ENCODE data around the gene MRTFB. TPM values are rescaled to one million over a fixed set of nuclear protein-coding genes. Genes with fewer than 3 reads are reported as not detected.

The MRTFB gene
- total and polyA plus RNA-seq, 2 of the 13 experiments (the other 11 are each of a cell fraction or from before 2014, with no cell fraction given), result 11.4 to 14.0 TPM

DNA sequence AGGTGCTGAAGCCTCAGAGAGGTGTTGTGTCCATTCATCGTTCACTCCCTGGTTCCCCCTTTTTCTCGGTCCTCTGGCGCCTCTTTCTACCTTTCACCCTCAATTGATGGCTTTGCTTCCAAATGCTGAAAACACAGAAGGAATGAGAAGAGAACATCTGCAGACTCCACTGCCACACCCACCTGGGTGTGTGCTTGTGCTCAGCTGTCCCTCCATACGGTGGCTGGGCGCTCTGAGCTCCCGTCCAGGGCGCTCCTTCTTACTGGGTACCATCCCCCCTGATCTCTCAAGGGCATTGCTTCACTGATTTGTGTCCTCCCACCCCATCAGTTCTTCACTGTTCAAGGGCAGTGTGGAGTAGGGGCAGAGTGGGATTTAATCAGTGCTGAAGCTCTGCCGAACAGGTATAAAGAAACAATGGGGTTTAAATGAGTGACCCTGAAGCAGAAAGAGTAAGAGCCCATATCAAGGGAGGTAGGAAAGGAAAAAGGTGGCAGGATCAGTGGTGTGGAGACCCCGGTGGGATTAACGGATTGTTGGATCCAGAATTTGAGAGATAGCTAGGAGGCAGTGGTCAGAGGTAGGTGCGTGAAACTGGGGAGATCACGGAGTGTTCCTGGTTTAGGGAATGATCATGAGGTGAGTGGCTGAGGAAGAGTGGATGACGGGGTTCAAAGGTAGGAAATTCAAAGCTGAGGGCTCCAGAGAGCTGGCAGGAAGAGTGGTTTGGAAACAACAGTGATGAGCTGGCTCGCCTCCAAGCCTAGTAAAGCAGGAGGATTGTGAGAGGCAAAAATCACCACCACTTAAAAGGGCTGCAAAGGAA, 40.8 kb downstream of the MRTFB start (continued):
- TF ChIP-seq, protein P1, sequence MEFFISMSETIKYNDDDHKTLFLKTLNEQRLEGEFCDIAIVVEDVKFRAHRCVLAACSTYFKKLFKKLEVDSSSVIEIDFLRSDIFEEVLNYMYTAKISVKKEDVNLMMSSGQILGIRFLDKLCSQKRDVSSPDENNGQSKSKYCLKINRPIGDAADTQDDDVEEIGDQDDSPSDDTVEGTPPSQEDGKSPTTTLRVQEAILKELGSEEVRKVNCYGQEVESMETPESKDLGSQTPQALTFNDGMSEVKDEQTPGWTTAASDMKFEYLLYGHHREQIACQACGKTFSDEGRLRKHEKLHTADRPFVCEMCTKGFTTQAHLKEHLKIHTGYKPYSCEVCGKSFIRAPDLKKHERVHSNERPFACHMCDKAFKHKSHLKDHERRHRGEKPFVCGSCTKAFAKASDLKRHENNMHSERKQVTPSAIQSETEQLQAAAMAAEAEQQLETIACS (CRISPR knock-in tag; IDR thresholded peaks at IDR 0.05), result no peak
- no peak for TF ChIP-seq NKX3-1 (CRISPR knock-in tag; IDR thresholded peaks at IDR 0.05)
- TF ChIP-seq ZNF790 (CRISPR knock-in tag; IDR thresholded peaks at IDR 0.05; ENCODE audit: borderline replicate concordance), result no peak
- no peak for TF ChIP-seq RBM22 (optimal IDR thresholded peaks at IDR 0.05; ENCODE audit: low read length)
- TF ChIP-seq U2AF1 (optimal IDR thresholded peaks at IDR 0.05; ENCODE audit: low read depth, low read length), result no peak
- TF ChIP-seq SMC3 (IDR thresholded peaks at IDR 0.05; ENCODE audit: low read length), result peak; percentile 26
- no peak for TF ChIP-seq RFX1 (IDR thresholded peaks at IDR 0.05)
- no peak for TF ChIP-seq KLF16 (CRISPR knock-in tag; IDR thresholded peaks at IDR 0.05)
- TF ChIP-seq ZNF101 (CRISPR knock-in tag; IDR thresholded peaks at IDR 0.05; ENCODE audit: borderline replicate concordance, low read depth), result no peak
- TF ChIP-seq JUN (CRISPR knock-in tag; IDR thresholded peaks at IDR 0.05), result no peak
- TF ChIP-seq ZNF703 (CRISPR knock-in tag; IDR thresholded peaks at IDR 0.05; ENCODE audit: borderline replicate concordance), result no peak
- no peak for TF ChIP-seq FOXP1 (IDR thresholded peaks at IDR 0.05)
- no peak for TF ChIP-seq FOXP1 (CRISPR knock-in tag; IDR thresholded peaks at IDR 0.05)
- no peak for TF ChIP-seq ARNTL (CRISPR knock-in tag; IDR thresholded peaks at IDR 0.05)
- peak; percentile 38; the same call in 1 of the 2 replicates for TF ChIP-seq HMG20A (CRISPR knock-in tag; IDR thresholded peaks at IDR 0.05; ENCODE audit: borderline replicate concordance)
- no peak for TF ChIP-seq MYNN (CRISPR knock-in tag; IDR thresholded peaks at IDR 0.05; ENCODE audit: low read depth)
- TF ChIP-seq ONECUT2 (CRISPR knock-in tag; IDR thresholded peaks at IDR 0.05), result no peak
- TF ChIP-seq NFE2 (CRISPR knock-in tag; IDR thresholded peaks at IDR 0.05), result no peak
- TF ChIP-seq ZMYM3 (CRISPR knock-in tag; IDR thresholded peaks at IDR 0.05), result peak; percentile 55; the same call in 1 of the 2 replicates
- TF ChIP-seq FLYWCH1 (CRISPR knock-in tag; IDR thresholded peaks at IDR 0.05), result no peak
- TF ChIP-seq ZNF274 (CRISPR knock-in tag; IDR thresholded peaks at IDR 0.05), result no peak
- TF ChIP-seq, protein P2, sequence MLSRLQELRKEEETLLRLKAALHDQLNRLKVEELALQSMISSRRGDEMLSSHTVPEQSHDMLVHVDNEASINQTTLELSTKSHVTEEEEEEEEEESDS (CRISPR knock-in tag; IDR thresholded peaks at IDR 0.05; ENCODE audit: borderline replicate concordance), result no peak
- TF ChIP-seq JUNB (CRISPR knock-in tag; IDR thresholded peaks at IDR 0.05; ENCODE audit: borderline replicate concordance), result no peak; the same call in 1 of the 2 replicates
- peak; percentile 44; the same call in 1 of the 2 replicates for TF ChIP-seq FOXA3 (CRISPR knock-in tag; IDR thresholded peaks at IDR 0.05)
- no peak for TF ChIP-seq SCMH1 (CRISPR knock-in tag; IDR thresholded peaks at IDR 0.05; ENCODE audit: borderline replicate concordance)
- TF ChIP-seq GFI1 (CRISPR knock-in tag; IDR thresholded peaks at IDR 0.05; ENCODE audit: borderline replicate concordance), result no peak
- no peak for TF ChIP-seq SUZ12 (IDR thresholded peaks at IDR 0.05; ENCODE audit: low read depth, low read length)
- TF ChIP-seq GATAD1 (CRISPR knock-in tag; IDR thresholded peaks at IDR 0.05), result no peak
- no peak for TF ChIP-seq ZFYVE20 (CRISPR knock-in tag; IDR thresholded peaks at IDR 0.05; ENCODE audit: borderline replicate concordance, low read depth)
- no peak for TF ChIP-seq TARDBP (CRISPR knock-in tag; IDR thresholded peaks at IDR 0.05)
- TF ChIP-seq, protein P3, sequence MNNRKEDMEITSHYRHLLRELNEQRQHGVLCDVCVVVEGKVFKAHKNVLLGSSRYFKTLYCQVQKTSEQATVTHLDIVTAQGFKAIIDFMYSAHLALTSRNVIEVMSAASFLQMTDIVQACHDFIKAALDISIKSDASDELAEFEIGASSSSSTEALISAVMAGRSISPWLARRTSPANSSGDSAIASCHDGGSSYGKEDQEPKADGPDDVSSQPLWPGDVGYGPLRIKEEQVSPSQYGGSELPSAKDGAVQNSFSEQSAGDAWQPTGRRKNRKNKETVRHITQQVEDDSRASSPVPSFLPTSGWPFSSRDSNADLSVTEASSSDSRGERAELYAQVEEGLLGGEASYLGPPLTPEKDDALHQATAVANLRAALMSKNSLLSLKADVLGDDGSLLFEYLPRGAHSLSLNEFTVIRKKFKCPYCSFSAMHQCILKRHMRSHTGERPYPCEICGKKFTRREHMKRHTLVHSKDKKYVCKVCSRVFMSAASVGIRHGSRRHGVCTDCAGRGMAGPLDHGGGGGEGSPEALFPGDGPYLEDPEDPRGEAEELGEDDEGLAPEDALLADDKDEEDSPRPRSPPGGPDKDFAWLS (CRISPR knock-in tag; IDR thresholded peaks at IDR 0.05; ENCODE audit: borderline replicate concordance), result no peak

All from HepG2 (cell line).